CD4-positive, alpha-beta T cell treated with Interleukin-10 for 1 hour (primary cell): ENCODE results near the gene XG.

Experiments
- DNase-seq: peaks from one replicate; pipeline ENCODE4 v3.0.0-alpha.2; 2020

XG gene

GRCh38 chrX:2823795-2824386, 72.1 kb downstream of the XG start:
- no peak for DNase-seq

- no peak for DNase-seq
These were observed 73.0 kb downstream of the XG start for GRCh38 chrX:2824886-2825285.

GRCh38 chrX:2828344-2828958, 76.6 kb downstream of the XG start, which contains the start of gene GYG2:
TSS of gene GYG2 (plus strand) at chrX:2828930. CDS start at chrX:2830189, 1,259 bp downstream.
- no peak for DNase-seq

- DNase-seq: no peak
These were observed 77.1 kb downstream of the XG start for GRCh38 chrX:2828959-2829411.

- DNase-seq: no peak
These were observed 77.8 kb downstream of the XG start for GRCh38 chrX:2829469-2830246.

GRCh38 chrX:2831471-2832228, 79.8 kb downstream of the XG start:
- no peak for DNase-seq

GRCh38 chrX:2837961-2838360, 86.1 kb downstream of the XG start:
- no peak for DNase-seq

- no peak for DNase-seq
These were observed 89.1 kb downstream of the XG start for GRCh38 chrX:2840961-2841360.

- no peak for DNase-seq
These were observed 89.7 kb downstream of the XG start for GRCh38 chrX:2841537-2841936.

- DNase-seq: no peak
These were observed 95.2 kb downstream of the XG start for GRCh38 chrX:2846992-2847391.

GRCh38 chrX:2848871-2849301, 97.0 kb downstream of the XG start:
- no peak for DNase-seq

GRCh38 chrX:2854918-2855317, 103.1 kb downstream of the XG start:
- no peak for DNase-seq

- DNase-seq: no peak
These were observed 103.9 kb downstream of the XG start for GRCh38 chrX:2855761-2856160.

- DNase-seq: no peak
These were observed 105.7 kb downstream of the XG start for GRCh38 chrX:2857566-2857965.

GRCh38 chrX:2859197-2859797, 107.5 kb downstream of the XG start:
- no peak for DNase-seq

GRCh38 chrX:2862404-2862803, 110.6 kb downstream of the XG start:
- no peak for DNase-seq

- no peak for DNase-seq
These were observed 111.8 kb downstream of the XG start for GRCh38 chrX:2863646-2864045.
